ENCODE results near the gene SYMPK. TPM values are rescaled to one million over a fixed set of nuclear protein-coding genes. Genes with fewer than 3 reads are reported as not detected.
A peak's percentile ranks its signal among the peaks of the same experiment; 100 is the strongest.

SYMPK gene
- total and polyA plus RNA-seq, 8 donors = 32.2 to 420 (median 79.8) TPM

DNA sequence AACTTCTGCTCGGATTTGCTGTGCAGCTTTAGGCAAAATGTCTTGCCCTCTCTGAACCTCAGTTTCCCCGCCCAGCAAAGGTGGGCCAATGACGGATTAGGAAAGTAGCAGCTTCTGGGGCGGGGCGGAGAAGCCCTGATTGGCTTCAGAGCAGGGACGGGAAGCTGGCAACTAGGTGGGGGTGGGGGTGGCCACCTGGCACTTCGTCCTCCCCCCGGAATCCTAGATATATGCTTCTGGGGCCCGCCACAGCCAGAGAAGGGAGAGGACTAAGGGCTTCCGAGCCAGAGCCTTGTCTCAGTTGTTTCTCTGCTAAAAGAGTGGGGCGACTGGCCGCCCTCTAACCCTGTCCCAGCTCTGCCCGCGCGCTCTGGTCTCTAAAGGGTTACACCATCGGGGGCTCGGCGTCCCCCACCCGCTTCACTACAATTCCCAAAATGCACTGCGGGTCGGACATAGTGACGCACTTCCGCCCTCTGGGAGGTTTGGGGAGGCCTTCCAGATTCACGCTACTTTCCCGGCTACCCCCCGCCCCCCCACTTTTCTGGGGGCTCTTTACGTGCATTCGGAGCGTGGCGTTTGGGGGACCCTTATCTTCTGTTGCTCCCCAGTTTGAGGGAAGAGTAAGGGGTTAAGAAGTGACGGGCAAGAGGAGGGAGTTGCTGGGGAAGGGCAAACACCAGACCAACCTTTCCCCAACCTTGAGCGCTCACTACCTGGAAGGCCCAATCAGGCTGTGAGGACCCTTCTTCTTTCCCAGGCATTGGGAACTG, 23.7 kb upstream of the SYMPK start:
- no peak for TF ChIP-seq POLR2A (IDR thresholded peaks at IDR 0.05)
- TF ChIP-seq POLR2AphosphoS5 (IDR thresholded peaks at IDR 0.05) = peak; percentile 83 to 93 (median 92)
- no peak for TF ChIP-seq EP300 (IDR thresholded peaks at IDR 0.05)
- TF ChIP-seq, protein P1, sequence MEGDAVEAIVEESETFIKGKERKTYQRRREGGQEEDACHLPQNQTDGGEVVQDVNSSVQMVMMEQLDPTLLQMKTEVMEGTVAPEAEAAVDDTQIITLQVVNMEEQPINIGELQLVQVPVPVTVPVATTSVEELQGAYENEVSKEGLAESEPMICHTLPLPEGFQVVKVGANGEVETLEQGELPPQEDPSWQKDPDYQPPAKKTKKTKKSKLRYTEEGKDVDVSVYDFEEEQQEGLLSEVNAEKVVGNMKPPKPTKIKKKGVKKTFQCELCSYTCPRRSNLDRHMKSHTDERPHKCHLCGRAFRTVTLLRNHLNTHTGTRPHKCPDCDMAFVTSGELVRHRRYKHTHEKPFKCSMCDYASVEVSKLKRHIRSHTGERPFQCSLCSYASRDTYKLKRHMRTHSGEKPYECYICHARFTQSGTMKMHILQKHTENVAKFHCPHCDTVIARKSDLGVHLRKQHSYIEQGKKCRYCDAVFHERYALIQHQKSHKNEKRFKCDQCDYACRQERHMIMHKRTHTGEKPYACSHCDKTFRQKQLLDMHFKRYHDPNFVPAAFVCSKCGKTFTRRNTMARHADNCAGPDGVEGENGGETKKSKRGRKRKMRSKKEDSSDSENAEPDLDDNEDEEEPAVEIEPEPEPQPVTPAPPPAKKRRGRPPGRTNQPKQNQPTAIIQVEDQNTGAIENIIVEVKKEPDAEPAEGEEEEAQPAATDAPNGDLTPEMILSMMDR (IDR thresholded peaks at IDR 0.05) = peak in 1 of 7 experiments; percentile 6
- intact Hi-C loops (cut with DNase I; ENCODE audit: low total_unique reads) = no loop called here
- peaks cover 0 to 31% (median 23%) of the 10 kb centered on the region in 4 donors for H3K36me3 ChIP-seq
- peak overlapping the region; percentile 70 to 80 (median 76) for H3K4me3 ChIP-seq
- H3K27ac ChIP-seq = peak overlapping the region; percentile 74 to 96 (median 93)
- DNase-seq = peak; percentile 93 to 97
- H3K27me3 ChIP-seq = no peaks in the 10 kb centered on the region
- peaks cover 30 to 52% (median 51%) of the 10 kb centered on the region in 4 donors for H3K4me1 ChIP-seq
- no peaks in the 10 kb centered on the region for H3K9me3 ChIP-seq
- WGBS, 5 donors = 0 to 2% (median 0%) methylated on average over 28 to 32 of the region's 32 CpGs

DNA sequence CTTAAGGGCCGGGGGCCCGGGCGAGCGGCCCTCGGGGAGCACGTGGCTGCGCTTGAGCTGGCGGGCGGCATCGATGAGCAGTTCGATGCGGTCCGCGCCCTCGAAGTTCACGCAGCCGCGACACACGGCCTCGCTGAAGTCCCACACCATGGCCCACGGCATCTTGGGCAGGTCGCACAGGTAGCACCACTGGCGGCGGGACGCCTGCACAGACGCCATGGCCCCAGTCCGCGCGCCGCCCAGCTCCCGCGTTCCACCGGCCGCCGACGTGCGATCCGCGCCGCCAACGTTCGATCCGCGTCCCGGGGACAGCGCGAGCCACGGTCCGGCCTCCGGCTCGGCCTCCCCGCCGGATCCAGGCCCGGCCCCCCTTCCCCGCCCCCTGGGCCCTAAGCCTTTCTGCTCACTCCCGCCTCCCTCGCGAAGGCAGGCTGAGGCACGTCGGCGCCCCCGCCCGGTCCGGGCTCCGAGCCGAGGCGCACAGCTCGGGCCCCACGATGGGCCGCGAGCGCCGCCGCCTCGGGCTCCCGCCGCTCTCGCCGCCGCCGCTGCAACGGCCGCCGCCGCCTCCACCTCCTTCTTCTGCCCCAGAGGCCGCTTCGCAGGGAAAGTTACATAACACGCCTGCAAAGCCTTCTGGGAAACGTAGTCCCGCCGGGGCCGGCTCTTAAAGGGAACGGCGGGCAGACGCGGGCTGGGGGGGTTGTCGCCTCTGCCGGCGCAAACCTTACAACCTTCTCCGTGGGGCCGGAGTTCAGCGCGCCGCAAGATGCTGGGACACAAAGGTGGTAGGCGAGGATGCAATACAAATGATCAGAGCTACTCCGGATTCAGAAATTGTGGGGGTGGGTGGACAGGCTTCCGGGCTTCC, 22.8 kb upstream of the SYMPK start, which contains the start of gene IRF2BP1:
IRF2BP1 (minus strand) TSS at position 586 of the 871 bp plus-strand sequence; CDS start at position 219, 367 bp downstream.
- Histone ChIP-seq H3K9me3 (no peaks in the 10 kb centered on the region), H3K27me3 (no peaks in the 10 kb centered on the region), H3K27ac (peak within 1 kb of the TSS; percentile 74 to 96 (median 93)), H3K4me3 (peak within 1 kb of the TSS; percentile 70 to 80 (median 76)), H3K4me1 (peaks cover 38 to 60% (median 59%) of the 10 kb centered on the region in 4 donors), H3K36me3 (peaks cover 0 to 22% (median 19%) of the 10 kb centered on the region in 4 donors)
- intact Hi-C loops (cut with DNase I; ENCODE audit: low total_unique reads) = no loop called here
- WGBS, 5 donors = 0 to 1% (median 0%) methylated on average over 35 to 107 of the region's 107 CpGs
- TF ChIP-seq EP300 (IDR thresholded peaks at IDR 0.05) (no peak), POLR2AphosphoS5 (IDR thresholded peaks at IDR 0.05) (peak; percentile 73 to 85 (median 83))
- peak; percentile 95 to 97 for DNase-seq

DNA sequence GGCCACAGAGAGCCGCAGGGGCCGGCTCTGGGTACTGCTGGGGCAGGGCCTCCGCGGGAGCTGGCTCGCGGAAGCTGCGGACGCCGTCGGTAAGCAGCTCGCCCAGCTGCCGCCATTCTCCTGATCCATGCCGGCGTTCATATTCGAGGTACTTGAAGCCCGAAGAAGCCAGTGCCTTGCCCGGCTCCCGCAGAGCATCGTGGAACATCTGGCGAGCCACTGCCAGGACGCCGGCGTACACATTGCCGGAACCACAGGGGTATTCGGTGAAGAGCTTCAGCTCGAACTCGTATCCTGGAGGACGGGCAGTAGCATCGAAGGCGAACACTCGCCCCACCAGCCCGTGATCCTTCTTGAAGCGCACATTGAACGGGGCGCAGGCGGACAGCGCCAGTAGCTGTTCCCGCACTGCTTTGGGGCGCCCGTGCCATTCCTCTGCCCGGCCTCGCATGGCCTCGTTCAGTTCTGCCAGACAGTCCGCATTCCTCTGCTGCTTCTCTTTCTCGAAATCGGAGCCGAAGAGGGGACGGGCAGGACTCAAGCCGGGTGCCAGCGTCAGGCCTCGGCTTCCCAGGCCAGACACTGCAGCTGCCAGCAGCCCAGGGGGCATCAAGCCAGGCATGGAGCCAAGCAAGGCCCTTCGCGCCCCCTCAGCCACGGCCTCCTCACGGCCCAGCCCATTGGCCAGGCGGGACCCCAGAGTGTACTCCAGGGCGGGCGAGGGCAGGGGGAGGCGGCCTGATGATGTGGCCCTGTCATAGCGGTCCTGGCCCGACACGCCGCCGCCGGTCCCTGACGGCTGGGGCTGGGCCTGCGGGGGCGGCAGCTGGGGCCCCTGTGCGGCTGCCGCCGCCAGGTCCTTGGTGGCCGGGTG, 22.0 kb upstream of the SYMPK start:
- peak overlapping the region; percentile 70 to 80 (median 76) for H3K4me3 ChIP-seq
- H3K27ac ChIP-seq = peak overlapping the region; percentile 74 to 96 (median 93)
- no peaks in the 10 kb centered on the region for H3K27me3 ChIP-seq
- DNase-seq = peak; percentile 31 to 62
- no peaks in the 10 kb centered on the region for H3K9me3 ChIP-seq
- WGBS, 5 donors = 27 to 60% (median 45%) methylated on average over 39 to 72 of the region's 72 CpGs
- TF ChIP-seq POLR2A (IDR thresholded peaks at IDR 0.05) (no peak), POLR2AphosphoS5 (IDR thresholded peaks at IDR 0.05) (no peak)
- TF ChIP-seq, protein P1 (IDR thresholded peaks at IDR 0.05) = no peak
- H3K36me3 ChIP-seq = peaks cover 0 to 14% (median 10%) of the 10 kb centered on the region in 4 donors
- intact Hi-C loops (cut with DNase I; ENCODE audit: low total_unique reads) = no loop called here
- H3K4me1 ChIP-seq = peaks cover 47 to 68% (median 67%) of the 10 kb centered on the region in 4 donors

DNA sequence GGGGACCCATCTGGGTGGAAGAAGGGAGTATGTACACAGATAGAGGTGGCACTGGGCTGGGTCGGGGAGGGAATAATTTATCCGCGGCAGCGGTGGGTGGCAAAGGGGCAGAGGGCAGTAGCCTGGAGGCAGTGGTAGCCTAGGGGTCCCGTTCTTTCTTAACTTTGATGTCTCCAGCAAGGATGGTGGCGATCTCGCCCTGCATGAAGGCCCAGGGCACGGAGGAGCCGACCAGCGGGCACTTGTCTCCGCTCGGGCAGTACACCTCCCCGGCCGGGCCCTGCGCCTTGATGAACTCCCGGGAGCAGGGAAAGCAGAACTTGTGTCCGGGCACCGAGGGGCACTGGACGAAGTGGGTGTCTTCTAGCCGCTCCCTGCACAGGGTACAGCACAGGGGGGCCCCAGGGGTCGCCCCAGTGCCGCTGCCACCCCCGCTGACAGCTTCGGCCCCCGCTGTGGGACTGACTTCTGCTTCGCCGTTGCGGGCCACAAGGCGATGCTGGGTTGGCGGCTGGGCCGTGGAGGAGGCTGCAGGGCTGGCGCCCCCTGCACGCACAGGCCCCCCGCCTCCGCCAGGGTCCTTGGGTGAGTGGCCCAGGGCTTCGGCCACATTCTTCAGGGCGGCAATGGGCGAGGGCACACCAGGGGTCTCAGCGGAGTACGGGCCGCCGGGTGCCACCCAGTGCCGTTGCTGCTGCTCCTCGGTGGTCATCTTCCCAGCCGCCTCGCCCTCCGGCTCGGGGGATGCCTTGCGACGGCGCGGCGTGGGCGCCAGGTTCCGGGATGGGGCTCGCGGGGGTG, 21.1 kb upstream of the SYMPK start:
- H3K4me3 ChIP-seq = peak overlapping the region; percentile 70 to 80 (median 76)
- peaks cover 0 to 5% (median 0%) of the 10 kb centered on the region in 3 donors for H3K27me3 ChIP-seq
- peaks cover 49 to 76% (median 75%) of the 10 kb centered on the region in 4 donors for H3K4me1 ChIP-seq
- 40 to 78% (median 65%) methylated on average over 25 to 57 of the region's 57 CpGs for whole genome bisulfite sequencing, 5 donors
- H3K36me3 ChIP-seq = peaks cover 0 to 11% (median 10%) of the 10 kb centered on the region in 4 donors
- no peaks in the 10 kb centered on the region for H3K9me3 ChIP-seq
- intact Hi-C loops (cut with DNase I; ENCODE audit: low total_unique reads) = no loop called here
- TF ChIP-seq, protein P1 (IDR thresholded peaks at IDR 0.05) = no peak
- TF ChIP-seq POLR2AphosphoS5 (IDR thresholded peaks at IDR 0.05) (no peak), POLR2A (IDR thresholded peaks at IDR 0.05) (no peak), EP300 (IDR thresholded peaks at IDR 0.05) (no peak)
- peak in 1 of 2 donors; percentile 43 for DNase-seq
- H3K27ac ChIP-seq = peak overlapping the region; percentile 74 to 96 (median 93)
